ENCODE results near the gene PLPPR3.
"Not testable (repeated sequence)": the region's sequence is repeated elsewhere in the genome, so short reads cannot be mapped to it uniquely, and the experiment has no call there.

Gene PLPPR3

GRCh38 chr19:852136-853013 lies 30.6 kb upstream of the PLPPR3 start, which contains the start of gene ELANE:
Gene ELANE, plus strand, starts transcription at chr19:852303. Its CDS starts 26 bp downstream, at chr19:852329.
- DNase-seq: no peak
- peak within 1 kb of the TSS; percentile 66 for H3K27ac ChIP-seq

GRCh38 chr19:850979-851335 lies 29.2 kb upstream of the PLPPR3 start:
- H3K4me3 ChIP-seq: peak overlapping the region in 1 of 2 donors; percentile 33
- peaks cover 0 to 72% of the 10 kb centered on the region in 2 donors for H3K27me3 ChIP-seq
- peak overlapping the region; percentile 66 for H3K27ac ChIP-seq
- intact Hi-C loops (cut with DNase I; ENCODE audit: low total_unique reads): loop anchor here (10.0 kb wide), 1 partner anchor 134 kb away; the partner anchor contains the start of gene WDR18
- no peak for TF ChIP-seq CTCF (IDR thresholded peaks at IDR 0.05)
- H3K4me1 ChIP-seq: peaks cover 0 to 25% (median 14%) of the 10 kb centered on the region in 4 donors
- no peaks in the 10 kb centered on the region for H3K36me3 ChIP-seq
- DNase-seq: no peak
- no peaks in the 10 kb centered on the region for H3K9me3 ChIP-seq

More at GRCh38 chr19:852136-853013, 30.6 kb upstream of the PLPPR3 start, which contains the start of gene ELANE:
- no peaks in the 10 kb centered on the region for H3K36me3 ChIP-seq
- TF ChIP-seq CTCF (IDR thresholded peaks at IDR 0.05): no peak
- no peaks in the 10 kb centered on the region for H3K9me3 ChIP-seq
- peaks cover 0 to 25% (median 14%) of the 10 kb centered on the region in 4 donors for H3K4me1 ChIP-seq
- intact Hi-C loops (cut with DNase I; ENCODE audit: low total_unique reads): loop anchor here (10.0 kb wide), 1 partner anchor 132 kb away; the partner anchor contains the start of gene WDR18
- H3K4me3 ChIP-seq: no peak within 1 kb of the TSS
- peaks cover 0 to 63% of the 10 kb centered on the region in 2 donors for H3K27me3 ChIP-seq

GRCh38 chr19:850221-850978 lies 28.6 kb upstream of the PLPPR3 start:
- no peaks in the 10 kb centered on the region for H3K36me3 ChIP-seq
- H3K4me1 ChIP-seq: peaks cover 0 to 25% (median 14%) of the 10 kb centered on the region in 4 donors
- H3K27ac ChIP-seq: peak overlapping the region; percentile 66
- peaks cover 0 to 69% of the 10 kb centered on the region in 2 donors for H3K27me3 ChIP-seq
- H3K4me3 ChIP-seq: peak overlapping the region in 1 of 2 donors; percentile 33
- no peaks in the 10 kb centered on the region for H3K9me3 ChIP-seq
- TF ChIP-seq CTCF (IDR thresholded peaks at IDR 0.05): no peak
- intact Hi-C loops (cut with DNase I; ENCODE audit: low total_unique reads): loop anchor here (10.0 kb wide), 1 partner anchor 134 kb away; the partner anchor contains the start of gene WDR18
- peak; percentile 93 to 96 for DNase-seq

- Histone ChIP-seq H3K27me3 (peaks cover 0 to 72% of the 10 kb centered on the region in 2 donors), H3K4me1 (peaks cover 0 to 25% (median 14%) of the 10 kb centered on the region in 4 donors)
- intact Hi-C loops (cut with DNase I; ENCODE audit: low total_unique reads); H3K9me3 ChIP-seq; H3K4me3 ChIP-seq; H3K36me3 ChIP-seq; H3K27ac ChIP-seq; DNase-seq: not testable (repeated sequence)
Measured at GRCh38 chr19:849195-849594, 27.4 kb upstream of the PLPPR3 start.

- no peak for TF ChIP-seq CTCF (IDR thresholded peaks at IDR 0.05)
- Histone ChIP-seq H3K36me3 (no peaks in the 10 kb centered on the region), H3K27me3 (peaks cover 0 to 73% of the 10 kb centered on the region in 2 donors), H3K4me3 (no peak overlapping the region), H3K4me1 (peaks cover 0 to 32% (median 21%) of the 10 kb centered on the region in 4 donors), H3K27ac (no peak overlapping the region), H3K9me3 (no peaks in the 10 kb centered on the region)
- intact Hi-C loops (cut with DNase I; ENCODE audit: low total_unique reads): no loop called here
- DNase-seq: peak in 1 of 2 donors; percentile 56
Measured at GRCh38 chr19:848386-848921, 26.7 kb upstream of the PLPPR3 start.
